ENCODE results near the gene FOLR2. TPM values are rescaled to one million over a fixed set of nuclear protein-coding genes. Genes with fewer than 3 reads are reported as not detected.

The FOLR2 gene
- total RNA-seq, 3 donors from 2014 or later (not counting 1 experiment from before 2014, with no cell fraction given): not detected

GRCh38 chr11:72233056-72233772 is 16.6 kb downstream of the FOLR2 start:
- intact Hi-C loops (cut with micrococcal nuclease): no loop called here
- Histone ChIP-seq H3K27me3 (ENCODE audit: control insufficient read depth, insufficient read depth, low read length) (no peaks in the 10 kb centered on the region), H3K36me3 (ENCODE audit: control insufficient read depth, insufficient read depth, low read length) (peaks cover 80% of the 10 kb centered on the region), H3K4me3 (ENCODE audit: low read length) (no peak overlapping the region), H3K27ac (ENCODE audit: low read length) (no peak overlapping the region), H3K4me1 (ENCODE audit: control insufficient read depth, insufficient read depth, low read length) (no peaks in the 10 kb centered on the region), H3K9me3 (ENCODE audit: control insufficient read depth, insufficient read depth, low read length) (no peaks in the 10 kb centered on the region)
- Mint-ChIP-seq H3K36me3 (no peaks in the 10 kb centered on the region), H3K9me3 (no peaks in the 10 kb centered on the region), H3K4me1 (peaks cover 9 to 28% of the 10 kb centered on the region in 2 donors), H3K4me3 (no peak overlapping the region), H3K27ac (peak overlapping the region in 1 of 2 donors; percentile 19), H3K27me3 (ENCODE audit: low read depth in 2 of 2) (no peaks in the 10 kb centered on the region)
- no peak for ATAC-seq
- DNase-seq: no peak
- 98% methylated on average over 12 of the region's 13 CpGs for WGBS (ENCODE audit: insufficient coverage)
- no peak for TF ChIP-seq CTCF (IDR thresholded peaks at IDR 0.05)

- Mint-ChIP-seq H3K27me3 (ENCODE audit: low read depth in 2 of 2) (peaks cover 0 to under 1% of the 10 kb centered on the region in 2 donors), H3K4me1 (peaks cover 9 to 28% of the 10 kb centered on the region in 2 donors), H3K4me3 (no peak overlapping the region), H3K36me3 (no peaks in the 10 kb centered on the region), H3K9me3 (no peaks in the 10 kb centered on the region), H3K27ac (peak overlapping the region in 1 of 2 donors; percentile 19)
- Histone ChIP-seq H3K36me3 (ENCODE audit: control insufficient read depth, insufficient read depth, low read length) (peaks cover 74% of the 10 kb centered on the region), H3K27me3 (ENCODE audit: control insufficient read depth, insufficient read depth, low read length) (no peaks in the 10 kb centered on the region), H3K4me3 (ENCODE audit: low read length) (no peak overlapping the region), H3K9me3 (ENCODE audit: control insufficient read depth, insufficient read depth, low read length) (no peaks in the 10 kb centered on the region), H3K4me1 (ENCODE audit: control insufficient read depth, insufficient read depth, low read length) (peaks cover 2% of the 10 kb centered on the region), H3K27ac (ENCODE audit: low read length) (no peak overlapping the region)
- intact Hi-C loops (cut with micrococcal nuclease): no loop called here
- DNase-seq (no peak), ATAC-seq (no peak)
- 93% methylated on average over 8 of the region's 8 CpGs for WGBS (ENCODE audit: insufficient coverage)
- no peak for TF ChIP-seq CTCF (IDR thresholded peaks at IDR 0.05)
Measured at GRCh38 chr11:72233773-72234513, 17.3 kb downstream of the FOLR2 start.

GRCh38 chr11:72234514-72234830 is 17.9 kb downstream of the FOLR2 start:
- Mint-ChIP-seq H3K4me3 (no peak overlapping the region), H3K36me3 (no peaks in the 10 kb centered on the region), H3K27me3 (ENCODE audit: low read depth in 2 of 2) (peaks cover 0 to 5% of the 10 kb centered on the region in 2 donors), H3K9me3 (no peaks in the 10 kb centered on the region), H3K4me1 (peaks cover 9 to 28% of the 10 kb centered on the region in 2 donors), H3K27ac (peak overlapping the region in 1 of 2 donors; percentile 19)
- intact Hi-C loops (cut with micrococcal nuclease): no loop called here
- Histone ChIP-seq H3K9me3 (ENCODE audit: control insufficient read depth, insufficient read depth, low read length) (no peaks in the 10 kb centered on the region), H3K4me1 (ENCODE audit: control insufficient read depth, insufficient read depth, low read length) (peaks cover 8% of the 10 kb centered on the region), H3K4me3 (ENCODE audit: low read length) (no peak overlapping the region), H3K27me3 (ENCODE audit: control insufficient read depth, insufficient read depth, low read length) (peaks cover 3% of the 10 kb centered on the region), H3K27ac (ENCODE audit: low read length) (no peak overlapping the region), H3K36me3 (ENCODE audit: control insufficient read depth, insufficient read depth, low read length) (peaks cover 69% of the 10 kb centered on the region)
- 51% methylated on average over 3 of the region's 3 CpGs for WGBS (ENCODE audit: insufficient coverage)
- no peak for TF ChIP-seq CTCF (IDR thresholded peaks at IDR 0.05)
- ATAC-seq (no peak), DNase-seq (no peak)
